ENCODE results near the gene TMEM39B.
A peak's percentile ranks its signal among the peaks of the same experiment; 100 is the strongest.
"Not testable (repeated sequence)": the region's sequence is repeated elsewhere in the genome, so short reads cannot be mapped to it uniquely, and the experiment has no call there.

TMEM39B gene

DNA sequence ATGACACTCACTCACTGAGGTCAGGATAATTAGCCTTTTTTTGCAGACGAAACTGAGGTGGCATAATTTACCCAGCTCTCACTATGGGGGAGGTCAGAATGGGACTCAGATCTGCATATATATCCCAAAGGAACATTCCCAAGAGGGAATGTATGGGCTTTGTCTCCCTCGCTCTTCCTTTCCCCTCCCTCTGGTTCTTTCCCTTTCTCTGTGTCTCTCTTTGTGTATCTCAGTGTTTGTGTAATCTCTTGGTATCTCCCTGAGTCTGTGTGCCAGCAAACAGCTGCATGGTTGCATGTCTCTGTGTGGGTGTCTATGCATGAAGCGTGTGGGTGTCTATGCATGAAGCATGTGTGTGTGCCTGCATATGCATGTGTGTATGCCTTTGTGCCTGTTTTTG is 4.7 kb downstream of the TMEM39B start:
- no peak for TF ChIP-seq JUND (IDR thresholded peaks at IDR 0.05; ENCODE audit: low read depth)
- in situ Hi-C loops (cut with HindIII; ENCODE audit: low pct_unique_long_range_greater_than_20kb, low sequenced_read_pairs): no loop called here
- no peak for DNase-seq (ENCODE audit: low read depth in 1 of 2, low spot score in 1 of 2)

- DNase-seq (ENCODE audit: low read depth in 1 of 2, low spot score in 1 of 2): no peak
- in situ Hi-C loops (cut with HindIII; ENCODE audit: low pct_unique_long_range_greater_than_20kb, low sequenced_read_pairs): no loop called here
- no peak for TF ChIP-seq JUND (IDR thresholded peaks at IDR 0.05; ENCODE audit: low read depth)
Observed at GRCh38 chr1:32082022-32082421, 9.3 kb downstream of the TMEM39B start.

DNA sequence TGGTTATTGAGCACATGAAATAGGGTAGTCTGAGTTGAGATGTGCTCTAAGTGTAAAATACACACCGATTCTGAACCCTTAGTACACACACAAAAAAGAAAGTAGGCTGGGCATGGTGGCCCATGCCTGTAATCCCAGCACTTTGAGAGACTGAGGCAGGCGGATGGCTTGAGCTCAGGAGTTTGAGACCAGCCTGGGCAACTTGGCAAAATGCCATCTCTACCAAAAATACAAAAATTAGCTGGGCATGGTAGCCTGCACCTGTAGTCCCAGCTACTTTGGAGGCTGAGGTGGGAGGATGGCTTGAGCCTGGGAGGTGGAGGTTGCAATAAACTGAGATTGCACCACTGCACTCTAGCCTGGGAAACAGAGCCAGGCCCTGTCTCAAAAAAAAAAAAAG is 13.6 kb downstream of the TMEM39B start:
- DNase-seq (ENCODE audit: low read depth in 1 of 2, low spot score in 1 of 2); in situ Hi-C loops (cut with HindIII; ENCODE audit: low pct_unique_long_range_greater_than_20kb, low sequenced_read_pairs): not testable (repeated sequence)

DNA sequence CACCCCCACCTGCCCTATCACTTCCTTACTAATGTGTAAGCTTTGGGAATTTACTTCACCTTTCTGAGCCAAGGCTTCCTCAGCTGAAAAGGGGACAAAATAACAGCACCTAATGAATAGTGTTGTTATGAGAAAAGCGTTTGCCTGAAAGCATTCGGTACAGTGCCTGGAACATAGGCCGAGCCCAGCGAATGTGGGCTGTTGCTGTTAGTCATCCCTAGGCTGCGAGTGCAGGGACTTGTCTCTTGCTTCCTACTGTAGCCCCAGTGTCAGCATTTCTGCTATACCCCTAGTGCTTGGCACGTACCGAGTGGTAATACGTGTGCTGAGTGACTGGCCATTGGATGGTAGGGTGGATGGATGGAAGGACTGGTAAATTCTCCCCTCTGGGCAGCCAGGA is 18.4 kb downstream of the TMEM39B start:
- in situ Hi-C loops (cut with HindIII; ENCODE audit: low pct_unique_long_range_greater_than_20kb, low sequenced_read_pairs): no loop called here
- TF ChIP-seq JUND (IDR thresholded peaks at IDR 0.05; ENCODE audit: low read depth): no peak

GRCh38 chr1:32091591-32091990 is 18.9 kb downstream of the TMEM39B start:
- no peak for DNase-seq (ENCODE audit: low read depth in 1 of 2, low spot score in 1 of 2)
- no peak for TF ChIP-seq JUND (IDR thresholded peaks at IDR 0.05; ENCODE audit: low read depth)
- in situ Hi-C loops (cut with HindIII; ENCODE audit: low pct_unique_long_range_greater_than_20kb, low sequenced_read_pairs): no loop called here

More for the DNA sequence above, 18.4 kb downstream of the TMEM39B start:
- no peak for DNase-seq (ENCODE audit: low read depth in 1 of 2, low spot score in 1 of 2)

GRCh38 chr1:32094746-32095521 is 22.2 kb downstream of the TMEM39B start:
- TF ChIP-seq JUND (IDR thresholded peaks at IDR 0.05; ENCODE audit: low read depth): no peak
- no peak for DNase-seq (ENCODE audit: low read depth in 1 of 2, low spot score in 1 of 2)
- in situ Hi-C loops (cut with HindIII; ENCODE audit: low pct_unique_long_range_greater_than_20kb, low sequenced_read_pairs): no loop called here

- no peak for TF ChIP-seq JUND (IDR thresholded peaks at IDR 0.05; ENCODE audit: low read depth)
- DNase-seq (ENCODE audit: low read depth in 1 of 2, low spot score in 1 of 2): no peak
Observed at GRCh38 chr1:32099426-32099825, 26.7 kb downstream of the TMEM39B start.

DNA sequence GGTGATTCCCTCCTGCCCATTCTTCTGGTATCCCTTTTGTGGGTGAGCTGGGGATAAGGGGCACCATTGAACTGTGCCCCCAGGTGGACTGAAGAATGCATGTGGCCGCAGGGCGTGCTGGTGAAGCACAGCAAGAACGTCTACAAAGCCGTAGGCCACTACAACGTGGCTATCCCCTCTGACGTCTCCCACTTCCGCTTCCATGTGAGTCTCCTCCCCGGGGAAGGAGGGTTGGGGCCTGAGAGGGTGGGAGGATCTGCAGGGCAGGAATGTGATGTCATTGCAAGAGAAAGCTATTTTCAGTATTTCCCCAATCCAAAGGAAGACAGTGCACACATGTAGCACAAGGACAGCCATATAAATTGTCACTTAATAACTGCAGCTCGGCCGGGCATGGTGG is 27.6 kb downstream of the TMEM39B start:
- no peak for DNase-seq (ENCODE audit: low read depth in 1 of 2, low spot score in 1 of 2)
- TF ChIP-seq JUND (IDR thresholded peaks at IDR 0.05; ENCODE audit: low read depth): no peak
- in situ Hi-C loops (cut with HindIII; ENCODE audit: low pct_unique_long_range_greater_than_20kb, low sequenced_read_pairs): no loop called here

More at GRCh38 chr1:32099426-32099825, 26.7 kb downstream of the TMEM39B start:
- in situ Hi-C loops (cut with HindIII; ENCODE audit: low pct_unique_long_range_greater_than_20kb, low sequenced_read_pairs): no loop called here

- no peak for TF ChIP-seq JUND (IDR thresholded peaks at IDR 0.05; ENCODE audit: low read depth)
- no peak for DNase-seq (ENCODE audit: low read depth in 1 of 2, low spot score in 1 of 2)
- in situ Hi-C loops (cut with HindIII; ENCODE audit: low pct_unique_long_range_greater_than_20kb, low sequenced_read_pairs): no loop called here
Observed at GRCh38 chr1:32100807-32101708, 28.3 kb downstream of the TMEM39B start.

- peak in 1 of 2 experiments; percentile 18 for DNase-seq (ENCODE audit: low read depth in 1 of 2, low spot score in 1 of 2)
- in situ Hi-C loops (cut with HindIII; ENCODE audit: low pct_unique_long_range_greater_than_20kb, low sequenced_read_pairs): no loop called here
Observed at GRCh38 chr1:32104127-32104526, 31.4 kb downstream of the TMEM39B start.

GRCh38 chr1:32105338-32105737 is 32.6 kb downstream of the TMEM39B start:
- in situ Hi-C loops (cut with HindIII; ENCODE audit: low pct_unique_long_range_greater_than_20kb, low sequenced_read_pairs): no loop called here
- DNase-seq (ENCODE audit: low read depth in 1 of 2, low spot score in 1 of 2): no peak
- TF ChIP-seq JUND (IDR thresholded peaks at IDR 0.05; ENCODE audit: low read depth): no peak

More at GRCh38 chr1:32104127-32104526, 31.4 kb downstream of the TMEM39B start:
- TF ChIP-seq JUND (IDR thresholded peaks at IDR 0.05; ENCODE audit: low read depth): no peak

GRCh38 chr1:32106663-32107275 is 34.0 kb downstream of the TMEM39B start:
- no peak for TF ChIP-seq JUND (IDR thresholded peaks at IDR 0.05; ENCODE audit: low read depth)
- DNase-seq (ENCODE audit: low read depth in 1 of 2, low spot score in 1 of 2): no peak
- in situ Hi-C loops (cut with HindIII; ENCODE audit: low pct_unique_long_range_greater_than_20kb, low sequenced_read_pairs): no loop called here

Data from T47D (cell line).